H9 (cell line): ENCODE data around the gene LAMTOR5. TPM values are rescaled to one million over a fixed set of nuclear protein-coding genes. Genes with fewer than 3 reads are reported as not detected.

ENCODE experiments used
- DNase-seq: peaks from one replicate; pipeline ENCODE4 v3.0.0-alpha.2; 2017
- H2AFZ ChIP-seq: one replicate; pipeline ENCODE4 v1.6.1; 2013; ENCODE audit warnings: mild to moderate bottlenecking, low read length, control low read depth, moderate library complexity
- H2AK5ac ChIP-seq: 2 replicates; pipeline ENCODE4 v1.6.1; 2013; ENCODE audit warnings: low read length, control low read depth, mixed read lengths; ENCODE audit not compliant: insufficient read length
- H2BK120ac ChIP-seq: one replicate; pipeline ENCODE4 v1.6.1; 2013; ENCODE audit warnings: low read depth, mild to moderate bottlenecking, low read length, control low read depth, inconsistent platforms; ENCODE audit not compliant: poor library complexity, severe bottlenecking
- H2BK12ac ChIP-seq: 2 replicates; pipeline ENCODE4 v1.6.1; 2013; ENCODE audit warnings: low read length, control low read depth, mixed read lengths, low read depth; ENCODE audit not compliant: insufficient read length
- H2BK15ac ChIP-seq: 2 replicates; pipeline ENCODE4 v1.6.1; 2013; ENCODE audit warnings: low read depth, low read length, control low read depth
- H2BK20ac ChIP-seq: one replicate; pipeline ENCODE4 v1.6.1; 2013; ENCODE audit warnings: low read depth, mild to moderate bottlenecking, low read length, control low read depth, inconsistent platforms; ENCODE audit not compliant: poor library complexity, severe bottlenecking
- H2BK5ac ChIP-seq: 2 replicates; pipeline ENCODE4 v1.6.1; 2013; ENCODE audit warnings: low read length, control low read depth, mixed read lengths; ENCODE audit not compliant: insufficient read length
- H3K14ac ChIP-seq: 2 replicates; pipeline ENCODE4 v1.6.1; 2013; ENCODE audit warnings: low read length, control low read depth; ENCODE audit not compliant: insufficient read depth
- H3K18ac ChIP-seq: 2 replicates; pipeline ENCODE4 v1.6.1; 2013; ENCODE audit warnings: low read depth, mild to moderate bottlenecking, mixed read lengths, low read length, control low read depth; ENCODE audit not compliant: insufficient read length
- H3K23ac ChIP-seq: 2 replicates; pipeline ENCODE4 v1.6.1; 2013; ENCODE audit warnings: low read length, control low read depth, mixed read lengths, low read depth; ENCODE audit not compliant: insufficient read length
- H3K23me2 ChIP-seq: 2 replicates; pipeline ENCODE4 v1.6.1; 2013; ENCODE audit warnings: low read depth, mild to moderate bottlenecking, mixed read lengths, low read length, control low read depth; ENCODE audit not compliant: insufficient read length, poor library complexity, severe bottlenecking
- H3K27ac ChIP-seq: 2 replicates; pipeline ENCODE4 v1.5.1; 2013; ENCODE audit warnings: low read length, control low read depth, mixed read lengths, low read depth; ENCODE audit not compliant: insufficient read length
- H3K27me3 ChIP-seq: 2 replicates; pipeline ENCODE4 v1.6.1; 2013; ENCODE audit warnings: low read length, control low read depth, inconsistent platforms; ENCODE audit not compliant: insufficient read depth
- H3K4ac ChIP-seq: 2 replicates; pipeline ENCODE4 v1.6.1; 2013; ENCODE audit warnings: low read depth, mild to moderate bottlenecking, control low read depth, inconsistent platforms, low read length, moderate library complexity
- H3K4me1 ChIP-seq: 2 replicates; pipeline ENCODE4 v1.6.1; 2013; ENCODE audit warnings: low read length, control low read depth, inconsistent platforms; ENCODE audit not compliant: insufficient read depth
- H3K4me2 ChIP-seq: 2 replicates; pipeline ENCODE4 v1.6.1; 2013; ENCODE audit warnings: low read length, control low read depth, mixed read lengths; ENCODE audit not compliant: insufficient read length, insufficient read depth
- H3K56ac ChIP-seq: 2 replicates; pipeline ENCODE4 v1.6.1; 2013; ENCODE audit warnings: low read depth, mild to moderate bottlenecking, mixed read lengths, low read length, control low read depth; ENCODE audit not compliant: insufficient read length
- H3K79me1 ChIP-seq: 2 replicates; pipeline ENCODE4 v1.6.1; 2013; ENCODE audit warnings: low read depth, mild to moderate bottlenecking, moderate library complexity, low read length, control low read depth, inconsistent platforms; ENCODE audit not compliant: insufficient read depth, poor library complexity, severe bottlenecking
- H3K79me2 ChIP-seq: 2 replicates; pipeline ENCODE4 v1.6.1; 2013; ENCODE audit warnings: low read length, control low read depth, inconsistent platforms; ENCODE audit not compliant: insufficient read depth
- H3K9ac ChIP-seq: 2 replicates; pipeline ENCODE4 v1.6.1; 2013; ENCODE audit warnings: low read length, control low read depth, mixed read lengths; ENCODE audit not compliant: insufficient read length; ENCODE audit errors: extremely low read depth
- H3K9me3 ChIP-seq: one replicate; pipeline ENCODE4 v1.6.1; 2013; ENCODE audit warnings: low read depth, low read length, inconsistent platforms; ENCODE audit not compliant: control insufficient read depth
- H3T11ph ChIP-seq: one replicate; pipeline ENCODE4 v1.6.1; 2013; ENCODE audit warnings: mild to moderate bottlenecking, low read length, control low read depth, inconsistent platforms
- H4K20me1 ChIP-seq: one replicate; pipeline ENCODE4 v1.6.1; 2013; ENCODE audit not compliant: control insufficient read depth, insufficient read length, insufficient read depth
- H4K5ac ChIP-seq: 2 replicates; pipeline ENCODE4 v1.6.1; 2013; ENCODE audit warnings: low read depth, mild to moderate bottlenecking, mixed read lengths, low read length, control low read depth; ENCODE audit not compliant: insufficient read length
- H4K8ac ChIP-seq: replicated peaks from 2 replicates; pipeline ENCODE4 v1.6.1; 2013; ENCODE audit warnings: low read length, control low read depth, mixed read lengths, low read depth; ENCODE audit not compliant: insufficient read length
- H4K91ac ChIP-seq: 2 replicates; pipeline ENCODE4 v1.6.1; 2013; ENCODE audit warnings: low read depth, mild to moderate bottlenecking, moderate library complexity, mixed read lengths, low read length, control low read depth; ENCODE audit not compliant: insufficient read length
- H3K27ac Mint-ChIP-seq, 3 experiments: 2 replicates in 2 of 3; 3 replicates in 1 of 3; pipeline ENCODE4 v1.8.0; 2020 to 2021; ENCODE audit warnings: mixed read lengths in 3 of 3, mild to moderate bottlenecking in 1 of 3, moderate library complexity in 1 of 3
- H3K27me3 Mint-ChIP-seq: 2 replicates; pipeline ENCODE4 v1.8.0; 2021; ENCODE audit warnings: low read depth, mild to moderate bottlenecking, moderate library complexity, mixed read lengths
- H3K36me3 Mint-ChIP-seq, 3 experiments: 2 replicates in 2 of 3; 3 replicates in 1 of 3; pipeline ENCODE4 v1.8.0; 2020 to 2021; ENCODE audit warnings: low read depth in 3 of 3, mixed read lengths in 3 of 3; ENCODE audit not compliant: insufficient read depth in 1 of 3
- H3K4me1 Mint-ChIP-seq, 2 experiments: 2 replicates each; pipeline ENCODE4 v1.8.0; 2020; ENCODE audit warnings: mixed read lengths in 2 of 2
- H3K4me3 Mint-ChIP-seq, 2 experiments: 2 replicates in 1 of 2; 3 replicates in 1 of 2; pipeline ENCODE4 v1.8.0; 2020 to 2021; ENCODE audit warnings: mild to moderate bottlenecking in 2 of 2, mixed read lengths in 2 of 2, moderate library complexity in 1 of 2
- H3K9me3 Mint-ChIP-seq, 2 experiments: 2 replicates in 1 of 2; 3 replicates in 1 of 2; pipeline ENCODE4 v1.8.0; 2020; ENCODE audit warnings: mild to moderate bottlenecking in 2 of 2, mixed read lengths in 2 of 2, moderate library complexity in 1 of 2
- CTCF ChIP-seq: fragments of 200-600 bp; sonication (generic); conservative IDR thresholded peaks from 3 replicates; pipeline ENCODE4 v1.8.0; 2021; ENCODE audit warnings: antibody characterized with exemption, mild to moderate bottlenecking
- WGBS: extraction: QIAGEN DNeasy Blood & Tissue Kit; methylation state at CpG from one replicate; pipeline ENCODE4 v1.1.7; 2013; ENCODE audit warnings: missing lambda C conversion rate, low lambda C conversion rate, mixed read lengths; ENCODE audit not compliant: insufficient read length; ENCODE audit errors: extremely low coverage; 5-methylcytosine and 5-hydroxymethylcytosine counted together
- total RNA-seq: library from RNA; stranded (reverse); gene quantifications from 2 replicates; pipeline ENCODE4 v1.2.1, GENCODE V29; 2021

The LAMTOR5 gene
- total RNA-seq, 1 experiment from 2014 or later = 108 TPM

DNA sequence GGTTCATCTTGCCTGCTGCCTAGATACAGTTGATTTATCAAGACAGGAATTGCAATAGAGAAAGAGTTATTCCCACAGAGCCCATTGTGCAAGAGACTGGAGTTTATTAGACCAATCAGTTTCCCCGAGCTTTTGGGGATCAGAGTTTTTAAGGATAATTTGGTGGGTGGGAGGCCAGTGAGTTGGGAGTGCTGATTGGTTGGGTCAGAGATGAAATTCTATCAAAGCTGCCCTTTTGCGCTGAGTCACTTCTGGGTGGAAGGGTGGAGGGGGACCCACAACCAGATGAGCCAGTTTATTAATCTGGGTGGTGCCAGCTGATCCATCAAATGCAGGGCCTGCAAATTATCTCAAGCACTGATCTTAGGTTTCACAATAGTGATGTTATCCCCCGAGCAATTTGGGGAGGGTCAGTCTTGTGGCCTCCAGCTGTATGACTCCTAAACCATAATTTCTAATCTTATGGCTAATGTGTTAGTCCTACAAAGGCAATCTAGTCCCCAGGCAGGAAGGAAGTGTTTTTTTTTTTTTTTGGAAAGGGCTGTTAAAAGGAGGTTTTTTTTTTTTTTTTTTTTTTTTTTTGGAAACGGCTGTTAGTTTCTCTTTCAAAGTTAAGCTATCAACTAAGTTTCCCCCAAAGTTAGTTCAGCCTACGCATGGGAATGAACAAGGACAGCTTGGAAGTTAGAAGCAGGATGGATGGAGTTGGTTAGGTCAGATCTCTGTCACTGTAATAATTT lies 24.1 kb downstream of the LAMTOR5 start:
- H3K23me2 ChIP-seq = no peaks in the 10 kb centered on the region
- no peak for DNase-seq
- no peak overlapping the region for H3K4ac ChIP-seq
- no CpG with 5 or more reads among the region's 5 CpGs for WGBS
- no peak overlapping the region for H4K8ac ChIP-seq
- H4K91ac ChIP-seq = no peak overlapping the region
- no peak overlapping the region for H3K18ac ChIP-seq
- no peaks in the 10 kb centered on the region for H3K79me1 ChIP-seq
- Mint-ChIP-seq H3K4me1 (no peaks in the 10 kb centered on the region), H3K27me3 (no peaks in the 10 kb centered on the region), H3K9me3 (no peaks in the 10 kb centered on the region), H3K36me3 (peaks cover 6 to 13% (median 7%) of the 10 kb centered on the region in 3 experiments; a peak in 6 of 7 replicates), H3K4me3 (no peak overlapping the region), H3K27ac (peak overlapping the region in 1 of 3 experiments; percentile 80; a peak in 2 of 7 replicates)
- H4K20me1 ChIP-seq = no peaks in the 10 kb centered on the region
- no peak overlapping the region for H2BK5ac ChIP-seq
- no peak overlapping the region for H3K4me2 ChIP-seq
- no peak overlapping the region for H3K23ac ChIP-seq
- H3K56ac ChIP-seq = no peak overlapping the region
- H2BK12ac ChIP-seq = no peak overlapping the region
- no peaks in the 10 kb centered on the region for H3K27me3 ChIP-seq
- no peaks in the 10 kb centered on the region for H3K79me2 ChIP-seq
- H3T11ph ChIP-seq = no peak overlapping the region
- no peak overlapping the region for H3K9ac ChIP-seq
- H3K27ac ChIP-seq = no peak overlapping the region
- H2AFZ ChIP-seq = no peak overlapping the region
- H2BK120ac ChIP-seq = no peak overlapping the region
- H2BK15ac ChIP-seq = no peak overlapping the region
- no peak for TF ChIP-seq CTCF
- H3K14ac ChIP-seq = no peak overlapping the region
- H2AK5ac ChIP-seq = no peak overlapping the region
- H4K5ac ChIP-seq = no peak overlapping the region
- H3K4me1 ChIP-seq = no peaks in the 10 kb centered on the region
- H3K9me3 ChIP-seq = no peaks in the 10 kb centered on the region
- H2BK20ac ChIP-seq = no peak overlapping the region
